ENCODE results near the gene NXN. TPM values are rescaled to one million over a fixed set of nuclear protein-coding genes. Genes with fewer than 3 reads are reported as not detected.

The NXN gene
- polyA plus RNA-seq, 1 of the 3 experiments (the other 2 are of a cell fraction) = 23.9 TPM

GRCh38 chr17:917391-917811, 62.2 kb downstream of the NXN start:
- Histone ChIP-seq H3F3A (replicated peaks; ENCODE audit: insufficient read depth) (no peaks in the 10 kb centered on the region), H3K9me2 (no peaks in the 10 kb centered on the region), H4K20me1 (ENCODE audit: insufficient read depth) (no peaks in the 10 kb centered on the region), H3K9me3 (no peaks in the 10 kb centered on the region; the same call in 1 of the 2 replicates), H3K27me3 (ENCODE audit: insufficient read depth) (peaks cover 38% of the 10 kb centered on the region; the same call in 1 of the 2 replicates), H2AFZ (ENCODE audit: low read depth) (no peak overlapping the region), H3K4me3 (ENCODE audit: low read depth in 2 of 2, low read length in 1 of 2) (no peak overlapping the region), H3K4me2 (no peak overlapping the region), H3K36me3 (replicated peaks in 1 of 2; ENCODE audit: control insufficient read depth in 1 of 2, insufficient read depth in 2 of 2, low read length in 1 of 2) (no peaks in the 10 kb centered on the region), H3K9ac (no peak overlapping the region), H3K79me2 (ENCODE audit: insufficient read depth) (no peaks in the 10 kb centered on the region; the same call in 1 of the 2 replicates), H3K4me1 (ENCODE audit: control insufficient read depth in 1 of 2, insufficient read depth in 2 of 2, low read depth in 1 of 2, low read length in 1 of 2) (no peaks in the 10 kb centered on the region), H3K27ac (ENCODE audit: low read depth in 2 of 2, low read length in 1 of 2) (no peak overlapping the region)
- WGBS (ENCODE audit: low lambda C conversion rate) = 79% methylated on average over 19 of the region's 19 CpGs
- ChIA-PET CTCF (interaction anchor here (0.8 to 1.7 kb wide), 2 partner anchors 38 to 64 kb away, joined by 3 to 4 read pairs; no protein-coding TSS in a partner anchor), POLR2A (no interaction called here)
- no peak for DNase-seq
- TF ChIP-seq IRF3 (IDR thresholded peaks at IDR 0.05; ENCODE audit: low read depth, low read length) (no peak), SIN3A (IDR thresholded peaks at IDR 0.05; ENCODE audit: borderline replicate concordance, low read depth, low read length) (no peak), REST (IDR thresholded peaks at IDR 0.05; ENCODE audit: low read depth, low read length) (no peak), RFX5 (IDR thresholded peaks at IDR 0.05; ENCODE audit: low read length) (no peak), USF2 (IDR thresholded peaks at IDR 0.05; ENCODE audit: borderline replicate concordance, low read depth, low read length) (no peak), NFIC (IDR thresholded peaks at IDR 0.05; ENCODE audit: borderline replicate concordance) (no peak), EP300 (IDR thresholded peaks at IDR 0.05; ENCODE audit: borderline replicate concordance in 1 of 2, low read depth in 1 of 2, low read length in 1 of 2) (no peak), TCF12 (IDR thresholded peaks at IDR 0.05) (no peak), RCOR1 (IDR thresholded peaks at IDR 0.05; ENCODE audit: low read length) (no peak), CHD2 (IDR thresholded peaks at IDR 0.05; ENCODE audit: low read length, partially characterized antibody) (no peak), RXRA (IDR thresholded peaks at IDR 0.05; ENCODE audit: borderline replicate concordance, low read depth) (no peak), SMC3 (IDR thresholded peaks at IDR 0.05; ENCODE audit: low read depth, low read length) (no peak), RAD21 (IDR thresholded peaks at IDR 0.05; ENCODE audit: low read length) (no peak), MXI1 (IDR thresholded peaks at IDR 0.05; ENCODE audit: low read depth, low read length) (no peak), ELF1 (IDR thresholded peaks at IDR 0.05) (no peak), FOXJ3 (CRISPR knock-in tag; IDR thresholded peaks at IDR 0.05) (no peak)
